OCI-LY1 (cell line): ENCODE measurements around the gene SLX4IP.

Experiments used
- CTCF ChIP-seq: fragments of 200-600 bp; sonication (generic), shearing (Covaris generic); IDR thresholded peaks from 2 replicates; pipeline ENCODE4 v1.5.1; 2017; ENCODE audit warnings: mild to moderate bottlenecking, antibody characterized with exemption, low read length, moderate library complexity, mixed read lengths
- EZH2 ChIP-seq: fragments of 200-600 bp; sonication (generic), shearing (Covaris generic); IDR thresholded peaks from 2 replicates; pipeline ENCODE4 v1.8.0; 2017; ENCODE audit warnings: borderline replicate concordance, mixed run types, mild to moderate bottlenecking, antibody characterized with exemption, low read length, moderate library complexity, mixed read lengths

GRCh38 chr20:10541668-10542411 lies 106.7 kb downstream of the SLX4IP start:
- TF ChIP-seq CTCF: no peak
- TF ChIP-seq EZH2: no peak
